NCI-H2171 treated with DMSO at 0.1 percent for 48 hours (cell line): Measurements from ENCODE around the gene MYL6B.

Source experiments
- DNase-seq: peaks from one replicate; lab custom pipeline; 2025; lab: John Stamatoyannopoulos, UW

MYL6B gene

DNA sequence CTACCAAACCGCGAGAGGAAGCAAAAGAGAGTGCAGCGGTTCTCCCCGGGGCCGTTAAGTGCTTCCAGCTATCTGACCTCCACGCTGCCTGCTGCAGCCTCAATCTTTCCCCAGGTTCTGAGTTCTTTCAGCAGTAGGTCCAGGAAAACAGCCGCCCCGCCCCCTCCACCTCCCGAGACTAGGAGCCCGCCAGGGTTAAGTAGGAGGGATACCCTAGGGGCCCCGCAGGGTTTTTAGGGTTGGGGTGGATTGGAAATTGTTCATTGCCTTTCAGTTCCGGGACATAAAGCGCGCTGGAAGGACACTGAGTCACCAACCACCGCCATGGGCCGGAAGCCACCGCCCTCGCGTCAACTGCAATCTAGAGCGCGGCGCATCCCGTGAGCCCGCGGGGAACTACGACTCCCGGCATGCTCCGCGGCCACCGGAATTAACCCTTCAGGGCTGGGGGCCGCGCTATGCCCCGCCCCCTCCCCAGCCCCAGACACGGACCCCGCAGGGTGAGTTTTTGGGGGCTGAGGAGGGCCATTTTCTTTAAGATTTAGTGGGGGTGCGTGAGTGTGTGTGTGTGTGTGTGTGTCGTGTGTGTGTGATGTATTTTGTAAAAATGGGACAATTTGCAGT, at the start of gene MYL6B:
TSS of gene MYL6B (plus strand) at position 456 of the 624 bp plus-strand sequence. CDS start 1,332 bp downstream, outside the sequence.
- peak; percentile 94 for DNase-seq

DNA sequence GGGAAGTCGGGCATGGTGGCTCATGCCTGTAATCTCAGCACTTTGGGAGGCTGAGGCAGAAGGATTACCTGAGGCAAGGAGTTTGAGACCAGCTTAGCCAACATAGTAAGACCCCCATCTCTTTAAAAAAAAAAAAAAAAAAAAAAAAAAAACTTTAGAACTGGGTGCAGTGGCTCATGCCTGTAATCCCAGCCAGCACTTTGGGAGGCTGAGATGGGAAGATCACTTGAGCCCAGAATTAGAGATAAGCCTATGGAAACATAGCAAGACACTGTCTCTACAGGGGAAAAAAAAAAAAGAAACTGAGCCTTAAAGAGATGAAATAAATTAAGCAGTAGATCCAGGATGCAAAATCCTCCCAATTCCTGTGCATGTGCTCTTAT, 49.7 kb upstream of the MYL6B start:
- DNase-seq, result no peak

DNA sequence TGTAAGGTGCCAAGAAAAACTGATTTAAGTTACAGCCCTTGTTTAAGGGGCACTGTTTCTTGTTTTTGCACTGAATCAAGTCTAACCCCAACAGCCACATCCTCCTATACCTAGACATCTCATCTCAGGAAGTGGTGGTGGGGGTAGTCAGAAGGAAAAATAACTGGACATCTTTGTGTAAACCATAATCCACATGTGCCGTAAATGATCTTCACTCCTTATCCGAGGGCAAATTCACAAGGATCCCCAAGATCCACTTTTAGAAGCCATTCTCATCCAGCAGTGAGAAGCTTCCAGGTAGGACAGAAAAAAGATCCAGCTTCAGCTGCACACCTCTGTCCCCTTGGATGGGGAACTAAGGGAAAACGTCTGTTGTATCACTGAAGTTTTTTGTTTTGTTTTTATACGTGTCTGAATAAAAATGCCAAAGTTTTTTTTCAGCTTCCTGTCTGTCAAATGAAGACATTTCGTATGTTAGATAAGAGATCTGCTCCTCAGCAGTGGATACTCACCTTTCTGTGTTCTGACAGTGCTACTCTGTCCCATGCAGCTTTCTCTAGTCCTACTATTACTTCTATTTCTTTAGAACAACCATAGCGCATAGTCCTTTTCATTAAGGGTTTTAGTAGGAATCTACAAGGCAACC, 49.2 kb upstream of the MYL6B start:
- DNase-seq, result no peak

DNA sequence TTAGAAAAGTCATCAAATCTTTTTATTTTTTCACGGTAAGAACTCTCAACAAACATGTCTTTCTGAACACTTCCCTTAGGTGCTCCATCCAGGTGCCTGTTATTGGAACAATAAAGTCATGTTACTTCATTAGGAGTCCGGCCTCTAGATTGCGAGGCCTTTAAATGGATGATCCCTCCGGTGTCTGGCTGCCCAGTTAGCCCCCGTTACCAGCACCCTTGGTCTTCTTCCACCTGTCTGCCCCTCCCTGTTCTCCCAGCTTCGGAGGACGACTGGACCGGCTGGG, 48.6 kb upstream of the MYL6B start:
- no peak for DNase-seq

DNA sequence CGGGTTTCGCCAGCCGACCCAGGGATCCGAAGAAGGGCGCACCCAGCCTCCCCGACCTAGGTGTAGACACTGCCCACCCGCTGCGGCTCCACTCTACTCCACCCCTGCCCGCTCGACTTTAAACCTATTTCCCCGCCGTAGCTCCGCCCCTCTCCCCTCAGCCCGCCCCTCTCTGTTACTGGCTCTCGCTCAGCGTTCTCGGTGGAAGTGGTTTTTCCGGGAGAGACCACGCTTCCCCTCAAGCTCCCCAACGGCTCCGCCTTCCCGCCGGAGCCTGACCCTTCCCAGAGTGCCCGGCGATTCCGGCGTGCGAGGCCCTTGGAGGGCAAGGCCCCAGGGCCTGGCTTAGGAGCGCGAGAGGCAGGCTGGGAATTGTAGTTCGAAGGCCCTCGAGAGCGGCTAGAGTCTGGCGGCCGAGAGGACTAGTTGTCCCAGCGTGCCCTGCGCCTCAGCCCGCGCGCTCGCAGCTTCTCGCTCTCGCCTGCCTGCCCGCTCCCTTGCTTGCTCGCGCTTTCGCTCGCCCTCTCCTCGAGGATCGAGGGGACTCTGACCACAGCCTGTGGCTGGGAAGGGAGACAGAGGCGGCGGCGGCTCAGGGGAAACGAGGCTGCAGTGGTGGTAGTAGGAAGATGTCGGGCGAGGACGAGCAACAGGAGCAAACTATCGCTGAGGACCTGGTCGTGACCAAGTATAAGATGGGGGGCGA, 48.1 kb upstream of the MYL6B start, which contains the start of gene PA2G4:
TSS of gene PA2G4 (plus strand) at position 451 of the 706 bp plus-strand sequence. CDS start at position 630, 179 bp downstream.
- DNase-seq, result peak; percentile 98

DNA sequence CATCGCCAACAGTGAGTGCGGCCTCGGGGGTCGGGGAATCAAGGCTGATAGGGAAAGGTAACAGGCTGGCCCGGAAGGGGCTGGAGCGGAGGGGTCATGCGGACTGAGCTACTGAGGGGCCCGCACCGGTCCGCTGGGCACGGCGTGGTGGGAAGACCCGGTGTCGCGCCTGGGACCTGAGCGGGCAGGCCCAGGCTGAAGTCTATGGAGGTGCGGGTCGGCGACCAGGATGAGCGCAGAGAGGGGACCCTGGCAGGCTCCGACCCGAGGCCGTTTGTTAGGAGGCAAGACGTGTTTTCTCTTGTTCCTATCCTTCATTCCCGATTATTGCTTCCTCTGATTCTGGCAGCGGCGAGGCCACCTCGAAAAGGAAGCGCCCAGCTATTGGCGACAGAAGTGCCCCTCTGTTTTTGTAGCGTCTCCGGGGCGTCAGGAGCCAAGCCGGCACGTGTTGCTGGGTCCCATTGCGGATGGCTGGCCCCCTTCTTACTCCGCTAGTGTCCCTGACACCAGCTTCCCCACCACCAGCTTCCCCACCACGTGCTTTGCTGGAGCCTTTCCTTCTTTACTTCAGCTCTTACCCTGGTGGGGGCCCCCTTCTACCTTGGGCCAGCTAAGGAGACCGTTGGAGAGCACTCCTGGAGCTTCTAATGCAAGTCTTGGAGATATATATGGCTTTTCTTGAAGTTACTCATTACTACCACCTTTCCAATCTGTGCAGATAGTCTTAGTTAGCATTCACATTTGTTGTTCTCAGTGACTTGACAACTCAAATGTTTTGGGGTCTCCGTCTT, 47.4 kb upstream of the MYL6B start:
- DNase-seq, result peak; percentile 39

DNA sequence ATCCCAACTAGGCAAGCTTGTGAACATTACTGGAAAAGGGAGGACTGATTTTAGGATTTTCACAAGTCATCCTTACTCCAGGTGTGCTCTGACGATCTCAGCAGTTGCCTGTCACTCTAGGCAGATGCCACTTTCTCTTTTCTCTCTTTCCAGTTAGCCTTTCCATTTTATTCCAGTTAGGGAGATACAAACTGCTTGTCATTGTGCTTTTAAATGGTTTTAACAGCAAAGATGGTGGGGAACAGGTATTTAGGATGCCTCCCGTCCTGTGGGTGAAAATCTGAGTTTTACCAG, 46.8 kb upstream of the MYL6B start:
- DNase-seq, result no peak

DNA sequence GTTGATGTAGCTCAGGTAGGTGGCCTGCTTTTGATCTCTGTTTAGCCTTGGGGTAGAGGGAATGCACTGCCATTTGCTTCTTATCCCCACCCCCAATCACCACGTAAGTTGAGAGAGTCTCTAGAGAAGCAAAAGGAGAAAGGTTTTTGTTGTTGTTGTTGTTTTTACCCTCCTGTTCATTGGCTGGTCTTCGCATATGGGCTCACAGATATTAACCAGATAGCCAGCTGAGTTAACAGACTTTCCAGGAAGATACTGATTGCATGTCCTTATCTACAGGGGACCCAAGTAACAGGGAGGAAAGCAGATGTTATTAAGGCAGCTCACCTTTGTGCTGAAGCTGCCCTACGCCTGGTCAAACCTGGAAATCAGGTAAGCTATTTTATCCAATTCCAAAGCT, 45.1 kb upstream of the MYL6B start:
- DNase-seq, result no peak

DNA sequence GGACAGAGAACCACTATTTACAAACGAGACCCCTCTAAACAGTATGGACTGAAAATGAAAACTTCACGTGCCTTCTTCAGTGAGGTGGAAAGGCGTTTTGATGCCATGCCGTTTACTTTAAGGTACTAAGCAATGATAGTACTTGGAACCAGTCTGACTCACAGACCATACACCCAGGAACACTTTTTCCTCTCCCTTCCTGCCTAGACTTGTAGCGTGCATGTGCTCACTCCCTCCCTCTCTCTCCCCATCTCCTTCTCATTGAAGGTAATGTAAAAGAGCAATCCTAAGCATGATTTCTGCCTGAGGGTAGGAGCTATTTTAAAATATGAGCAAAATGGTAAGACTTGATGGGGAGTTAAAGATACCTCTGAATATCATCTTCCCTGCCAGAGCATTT, 41.8 kb upstream of the MYL6B start:
- no peak for DNase-seq

DNA sequence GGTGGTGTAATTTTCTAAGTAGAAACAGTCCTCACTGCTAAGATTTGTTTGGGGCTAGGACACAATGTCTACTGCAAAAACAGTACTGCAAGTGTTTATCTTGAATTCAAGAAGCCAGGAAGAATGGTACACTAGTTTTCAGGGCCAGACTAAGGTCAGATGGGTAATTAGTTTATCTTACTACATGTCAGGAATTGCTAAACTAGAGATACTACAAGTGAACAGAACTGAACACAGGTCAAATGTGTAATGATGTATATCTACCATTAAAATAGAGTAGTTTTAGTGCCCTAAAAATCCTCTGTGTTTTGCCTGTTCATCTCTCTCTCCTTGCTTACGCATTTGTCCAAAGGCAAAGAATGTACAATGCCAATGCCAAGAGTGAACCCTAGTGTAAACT, 38.3 kb upstream of the MYL6B start:
- DNase-seq, result no peak

DNA sequence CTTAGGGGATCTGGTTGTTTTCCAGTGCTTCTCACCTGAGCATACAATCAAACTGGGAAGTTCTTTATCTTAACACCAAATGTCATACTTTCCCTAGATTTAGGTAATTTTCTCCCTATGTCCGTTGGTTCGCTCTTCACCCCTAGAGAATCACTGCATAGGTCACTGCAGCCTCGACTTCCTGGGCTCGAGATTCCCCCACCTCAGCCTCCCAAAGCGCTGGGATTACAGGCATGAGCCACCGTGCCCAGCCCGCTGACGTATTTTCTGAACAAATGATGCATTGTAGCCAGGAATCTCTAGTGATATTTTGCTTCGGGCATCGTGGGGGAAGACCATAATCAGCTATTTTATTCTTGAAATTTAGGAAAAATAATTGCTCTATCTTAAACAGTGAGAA, 37.1 kb upstream of the MYL6B start:
- no peak for DNase-seq

DNA sequence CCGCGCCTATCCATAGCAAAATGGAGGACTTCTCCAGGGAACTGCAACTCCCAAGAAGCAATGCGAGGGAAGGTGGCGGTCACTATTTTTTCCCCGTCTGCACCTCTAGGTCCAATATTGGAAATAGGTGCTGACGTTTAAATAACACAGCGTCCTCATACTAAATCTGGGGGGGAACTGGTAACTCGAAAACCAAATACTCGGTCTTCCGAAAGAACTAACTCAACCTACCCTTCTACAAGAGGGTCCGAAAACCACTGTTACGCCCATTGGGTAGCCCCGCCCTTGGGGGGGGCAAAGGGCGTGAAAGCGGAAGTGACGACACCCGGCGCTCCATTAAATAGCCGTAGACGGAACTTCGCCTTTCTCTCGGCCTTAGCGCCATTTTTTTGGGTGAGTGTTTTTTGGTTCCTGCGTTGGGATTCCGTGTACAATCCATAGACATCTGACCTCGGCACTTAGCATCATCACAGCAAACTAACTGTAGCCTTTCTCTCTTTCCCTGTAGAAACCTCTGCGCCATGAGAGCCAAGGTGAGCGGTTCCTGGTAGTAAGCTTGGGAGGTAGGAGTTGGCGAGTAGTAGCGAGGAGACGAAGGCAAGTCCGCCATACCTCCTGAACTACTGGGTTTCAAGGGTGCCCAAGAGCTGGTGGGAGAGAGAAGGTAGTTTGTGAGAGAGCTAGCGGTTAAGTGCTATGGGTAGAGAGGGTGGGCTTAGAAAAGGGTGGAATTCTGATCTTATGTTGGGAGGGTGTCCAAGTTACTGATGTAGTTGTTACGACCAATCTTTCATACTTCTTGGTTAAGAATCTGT, 35.9 kb upstream of the MYL6B start, which contains the start of gene RPL41:
TSS of gene RPL41 (plus strand) at position 367 of the 815 bp plus-strand sequence.
- DNase-seq, result peak; percentile 96

DNA sequence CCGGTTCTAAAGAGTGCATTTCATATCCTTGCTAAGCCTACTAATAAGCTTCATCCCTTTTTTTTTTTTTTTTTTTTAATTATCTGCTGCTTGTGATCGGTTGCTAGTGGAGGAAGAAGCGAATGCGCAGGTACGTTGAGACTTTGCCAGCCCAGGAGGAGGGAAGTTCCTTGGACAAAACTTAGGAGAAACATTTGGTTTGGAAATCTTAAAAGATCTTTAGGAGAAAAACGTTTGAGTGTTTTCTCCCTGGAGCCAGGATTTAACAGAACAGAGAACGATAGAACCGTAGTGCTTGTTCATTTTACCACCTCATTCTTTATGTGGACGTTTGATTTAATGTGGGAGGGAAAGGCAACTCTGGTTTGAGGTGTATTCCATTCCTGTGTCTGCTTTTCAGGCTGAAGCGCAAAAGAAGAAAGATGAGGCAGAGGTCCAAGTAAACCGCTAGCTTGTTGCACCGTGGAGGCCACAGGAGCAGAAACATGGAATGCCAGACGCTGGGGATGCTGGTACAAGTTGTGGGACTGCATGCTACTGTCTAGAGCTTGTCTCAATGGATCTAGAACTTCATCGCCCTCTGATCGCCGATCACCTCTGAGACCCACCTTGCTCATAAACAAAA, 35.2 kb upstream of the MYL6B start:
- DNase-seq, result peak; percentile 60

DNA sequence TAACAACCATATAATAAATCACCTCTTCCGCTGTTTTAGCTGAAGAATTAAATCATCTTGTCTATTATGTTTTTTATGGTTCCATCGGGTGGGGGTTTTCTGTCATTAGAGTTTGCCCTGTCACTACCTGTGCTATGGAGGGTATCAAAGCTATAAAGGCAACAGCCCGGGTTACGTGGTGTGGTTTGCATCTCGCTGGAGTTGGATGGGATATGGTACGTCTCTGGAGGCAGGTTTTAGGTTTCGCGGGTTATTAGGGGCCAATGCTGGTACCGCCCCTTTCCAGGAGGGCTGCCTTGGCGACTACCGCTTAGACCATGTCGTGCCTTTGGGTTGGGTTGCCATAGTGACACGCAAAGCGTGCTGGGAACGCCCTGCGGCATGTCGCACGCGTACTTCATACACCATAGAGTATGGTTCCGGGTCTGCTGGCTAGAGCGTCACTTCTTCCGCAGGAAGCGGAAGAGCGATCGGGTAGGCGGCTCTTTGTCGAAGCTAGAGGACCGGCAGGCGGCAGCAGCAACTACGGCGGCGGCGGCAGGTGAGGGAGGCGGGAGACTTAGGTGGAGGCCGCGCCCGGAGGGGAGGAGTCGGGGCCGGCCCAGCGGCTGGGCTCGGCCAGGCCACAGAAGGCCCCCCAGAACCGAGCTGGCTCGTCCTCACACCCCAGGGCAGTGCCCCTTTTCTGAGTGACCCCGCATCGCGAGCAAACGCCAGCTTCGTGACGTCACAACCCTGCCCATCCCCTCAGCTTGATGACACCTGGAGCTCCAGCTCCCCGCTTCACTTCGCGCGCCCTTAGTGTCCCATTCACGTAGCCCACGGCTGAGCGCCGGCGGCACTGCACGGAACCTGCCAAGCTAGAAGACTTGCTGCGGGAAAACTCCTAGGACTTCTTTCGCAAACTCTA, 34.4 kb upstream of the MYL6B start, which contains the start of gene ZC3H10:
TSS of gene ZC3H10 (plus strand) at position 489 of the 910 bp plus-strand sequence. CDS start 2,297 bp downstream, outside the sequence.
- peak; percentile 99 for DNase-seq

DNA sequence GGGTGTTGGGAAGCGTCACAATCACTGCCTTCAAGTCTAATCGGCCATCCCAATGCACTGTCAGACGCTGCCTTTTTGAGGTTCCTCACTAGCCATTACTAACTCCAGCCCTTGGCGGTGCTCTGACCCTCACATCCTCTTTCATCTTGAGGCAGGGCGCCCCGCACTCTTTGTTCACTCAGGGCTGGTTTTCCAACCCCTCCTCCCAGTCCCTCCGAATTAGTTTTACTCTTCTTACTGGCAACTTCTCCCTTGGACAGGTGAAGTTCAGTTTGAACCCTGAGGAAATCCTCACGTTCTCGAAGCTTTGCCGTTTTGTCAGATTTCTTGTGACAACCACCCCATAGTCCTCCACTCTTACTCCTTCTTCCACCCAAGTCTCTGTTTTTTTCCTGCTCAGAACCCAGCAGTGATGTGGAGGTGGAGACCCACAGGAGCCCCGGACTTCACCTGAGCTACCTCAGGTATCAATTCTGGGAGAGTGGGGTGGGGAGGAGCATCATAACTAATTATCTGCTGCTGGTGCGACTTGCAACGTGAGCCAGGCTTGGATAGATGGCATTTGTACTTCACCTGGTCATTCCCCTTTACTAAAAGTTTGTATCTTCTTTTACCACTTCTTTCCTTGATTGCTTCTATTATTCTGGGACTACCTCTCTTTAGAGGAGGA, 33.6 kb upstream of the MYL6B start:
- DNase-seq, result no peak

DNA sequence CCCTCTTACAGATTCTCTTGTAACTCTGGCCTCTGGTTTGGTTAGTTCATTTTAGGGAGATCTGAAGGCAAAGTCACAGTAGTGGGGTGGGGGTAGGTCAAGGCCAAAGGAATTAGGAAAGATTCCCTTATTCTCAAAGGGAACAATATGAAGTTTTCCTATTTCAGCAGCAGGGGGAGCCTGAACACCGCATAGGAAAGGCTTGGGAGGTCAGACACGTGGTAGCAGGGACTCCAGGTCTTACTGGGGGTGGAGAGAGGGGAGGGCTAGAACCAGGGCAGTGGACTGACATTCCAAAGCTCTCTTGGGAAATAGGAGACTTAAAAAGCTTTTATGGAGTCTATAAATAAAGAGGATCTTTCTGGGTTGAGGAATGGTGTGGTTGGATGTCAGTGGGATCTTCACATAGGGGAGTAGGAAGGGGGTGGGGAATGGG, 33.0 kb upstream of the MYL6B start:
- DNase-seq, result peak; percentile 87

DNA sequence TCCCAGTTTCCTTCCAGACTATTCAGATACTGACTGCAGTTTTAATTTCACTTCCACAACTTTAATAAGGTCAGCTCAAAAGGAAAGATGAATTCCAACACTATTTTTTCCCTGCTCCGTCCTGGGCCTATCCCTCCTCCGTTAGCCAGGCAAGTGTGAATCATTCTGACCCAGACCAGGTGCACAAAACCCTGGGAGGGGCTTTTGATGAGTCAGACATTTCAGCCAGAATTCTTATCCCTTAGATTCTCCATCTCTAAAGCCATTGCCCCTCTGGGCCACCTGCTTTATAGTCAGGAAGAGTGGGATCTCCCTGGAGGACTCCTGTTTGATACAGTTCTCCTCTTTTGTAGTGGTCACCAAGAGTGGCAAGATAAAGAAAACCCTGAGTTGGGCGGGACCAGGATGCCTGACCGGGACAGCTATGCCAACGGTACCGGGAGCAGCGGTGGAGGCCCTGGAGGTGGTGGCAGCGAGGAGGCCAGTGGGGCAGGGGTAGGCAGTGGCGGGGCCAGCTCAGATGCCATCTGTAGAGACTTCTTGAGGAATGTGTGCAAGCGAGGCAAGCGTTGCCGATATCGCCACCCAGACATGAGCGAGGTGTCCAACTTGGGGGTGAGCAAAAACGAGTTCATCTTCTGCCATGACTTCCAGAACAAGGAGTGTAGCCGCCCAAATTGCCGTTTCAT, 32.1 kb upstream of the MYL6B start:
- no peak for DNase-seq

DNA sequence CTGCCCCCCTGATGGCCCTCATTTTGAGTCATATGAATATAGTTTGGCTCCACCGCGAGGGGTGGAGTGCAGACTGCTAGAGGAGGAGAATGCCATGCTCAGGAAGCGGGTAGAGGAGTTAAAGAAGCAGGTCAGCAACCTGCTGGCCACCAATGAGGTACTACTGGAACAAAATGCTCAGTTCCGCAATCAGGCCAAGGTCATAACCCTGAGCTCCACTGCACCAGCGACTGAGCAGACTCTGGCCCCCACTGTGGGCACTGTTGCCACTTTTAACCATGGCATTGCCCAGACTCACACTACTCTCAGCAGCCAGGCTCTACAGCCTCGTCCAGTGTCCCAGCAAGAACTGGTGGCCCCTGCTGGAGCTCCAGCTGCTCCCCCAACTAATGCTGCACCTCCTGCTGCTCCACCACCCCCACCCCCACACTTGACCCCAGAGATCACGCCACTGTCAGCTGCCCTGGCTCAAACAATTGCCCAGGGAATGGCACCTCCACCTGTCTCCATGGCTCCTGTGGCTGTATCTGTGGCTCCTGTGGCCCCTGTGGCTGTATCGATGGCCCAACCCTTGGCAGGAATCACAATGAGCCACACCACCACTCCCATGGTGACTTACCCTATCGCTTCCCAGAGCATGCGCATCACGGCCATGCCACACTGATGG, 31.1 kb upstream of the MYL6B start:
- no peak for DNase-seq
